WI38 (cell line): Measurements from ENCODE around the gene RAPGEFL1.

Source experiments
- H3K4me3 ChIP-seq: 2 replicates; pipeline ENCODE4 v1.5.1; 2011; ENCODE audit warnings: low read depth, mild to moderate bottlenecking, control low read depth, low read length
- CTCF ChIP-seq: IDR thresholded peaks from 2 replicates; pipeline ENCODE4 v1.5.1; 2012; ENCODE audit warnings: low read depth, mild to moderate bottlenecking, control low read depth, low read length

Gene RAPGEFL1

GRCh38 chr17:40145476-40145875 lies 31.8 kb upstream of the RAPGEFL1 start:
- no peak overlapping the region for H3K4me3 ChIP-seq
- no peak for TF ChIP-seq CTCF

- H3K4me3 ChIP-seq, result no peak overlapping the region
- TF ChIP-seq CTCF, result no peak
Measured at GRCh38 chr17:40148527-40148926, 28.7 kb upstream of the RAPGEFL1 start.

GRCh38 chr17:40150276-40150675 lies 27.0 kb upstream of the RAPGEFL1 start:
- no peak for TF ChIP-seq CTCF

GRCh38 chr17:40151414-40151963 lies 25.8 kb upstream of the RAPGEFL1 start:
- no peak for TF ChIP-seq CTCF
- no peak overlapping the region for H3K4me3 ChIP-seq

More at GRCh38 chr17:40150276-40150675, 27.0 kb upstream of the RAPGEFL1 start:
- H3K4me3 ChIP-seq, result no peak overlapping the region

- no peak for TF ChIP-seq CTCF
- H3K4me3 ChIP-seq, result no peak overlapping the region
Measured at GRCh38 chr17:40153603-40154236, 23.6 kb upstream of the RAPGEFL1 start.

- no peak overlapping the region for H3K4me3 ChIP-seq
- TF ChIP-seq CTCF, result no peak
Measured at GRCh38 chr17:40157973-40158372, 19.3 kb upstream of the RAPGEFL1 start.

GRCh38 chr17:40158438-40159013 lies 18.7 kb upstream of the RAPGEFL1 start:
- no peak overlapping the region for H3K4me3 ChIP-seq
- no peak for TF ChIP-seq CTCF
